ENCODE results near the gene MAVS. TPM values are rescaled to one million over a fixed set of nuclear protein-coding genes. Genes with fewer than 3 reads are reported as not detected.

The MAVS gene
- polyA plus RNA-seq (ENCODE audit: insufficient read length) = 26.0 TPM

DNA sequence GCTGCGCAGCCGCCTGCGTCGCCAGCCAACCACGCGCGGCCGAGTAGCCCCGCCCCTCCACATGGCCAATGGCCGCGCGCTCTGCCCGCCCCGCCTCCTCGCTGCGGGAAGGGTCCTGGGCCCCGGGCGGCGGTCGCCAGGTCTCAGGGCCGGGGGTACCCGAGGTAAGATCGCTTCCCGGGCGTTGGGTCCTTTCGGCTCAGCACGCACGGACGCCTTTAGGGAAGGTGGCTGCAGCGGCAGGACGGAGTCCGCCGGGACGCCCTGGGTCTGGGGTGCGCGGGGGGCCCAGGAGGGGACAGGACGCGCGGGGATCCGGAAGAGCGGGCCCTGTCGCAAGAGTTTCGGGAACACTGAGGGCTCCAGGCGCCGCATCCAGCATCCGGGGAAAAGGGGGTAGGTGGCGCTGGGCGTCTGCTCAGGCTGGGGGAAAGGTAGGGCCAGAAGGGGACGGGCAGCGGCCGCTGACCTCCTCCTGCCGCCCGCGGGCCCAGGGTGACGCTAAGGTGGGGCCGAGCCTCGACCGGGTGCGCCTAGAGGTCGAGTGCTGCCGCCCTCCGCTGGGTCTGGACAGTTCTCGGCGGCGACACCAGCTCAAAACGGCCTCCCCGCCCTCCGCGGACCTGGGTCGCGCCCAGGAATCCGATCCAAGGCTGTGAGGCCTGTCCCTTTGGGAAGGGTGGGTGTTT lies at the start of gene MAVS:
MAVS (plus strand) TSS at position 95 of the 689 bp plus-strand sequence. CDS start 7,791 bp downstream, outside the sequence.
- peak; percentile 90 for DNase-seq

- no peak for DNase-seq
Observed at GRCh38 chr20:3797226-3797545, 49.4 kb upstream of the MAVS start.

DNA sequence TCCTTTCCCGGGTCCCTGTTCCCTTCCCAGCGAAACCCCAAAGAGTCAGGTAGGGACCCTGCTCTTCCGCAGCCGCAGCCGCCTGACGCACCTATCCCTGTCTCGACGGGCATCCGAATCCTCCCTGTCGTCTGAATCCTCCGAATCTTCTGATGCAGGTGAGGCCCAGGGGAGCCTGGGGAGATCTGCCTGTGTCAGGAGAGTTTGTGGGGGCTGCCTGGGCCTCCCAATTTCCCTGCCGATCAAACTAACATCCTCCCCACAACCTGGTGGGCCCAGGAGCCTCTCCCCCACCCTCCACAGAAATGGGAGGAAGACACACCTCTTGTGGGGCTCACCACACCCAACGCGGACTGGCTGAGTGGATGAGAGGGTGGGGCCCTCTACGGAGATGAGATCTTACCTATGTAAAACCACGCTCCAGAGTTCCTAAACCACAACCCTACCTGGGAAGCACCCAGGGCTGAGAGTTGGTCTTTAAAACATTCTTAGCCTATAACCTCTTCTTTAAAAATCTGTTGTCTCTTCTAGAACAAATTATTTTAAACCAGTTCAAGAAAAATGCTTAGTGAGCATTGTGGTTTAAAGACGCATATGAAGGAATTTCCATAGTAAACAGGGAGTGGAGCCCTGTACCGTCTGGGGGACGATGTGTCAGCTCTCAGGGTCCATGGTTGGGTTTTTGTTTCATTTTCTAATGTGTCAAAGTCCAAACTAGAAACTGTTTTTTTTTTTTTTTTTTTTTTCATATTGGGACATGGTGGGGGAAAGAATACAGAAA lies 48.9 kb upstream of the MAVS start:
- DNase-seq = no peak

DNA sequence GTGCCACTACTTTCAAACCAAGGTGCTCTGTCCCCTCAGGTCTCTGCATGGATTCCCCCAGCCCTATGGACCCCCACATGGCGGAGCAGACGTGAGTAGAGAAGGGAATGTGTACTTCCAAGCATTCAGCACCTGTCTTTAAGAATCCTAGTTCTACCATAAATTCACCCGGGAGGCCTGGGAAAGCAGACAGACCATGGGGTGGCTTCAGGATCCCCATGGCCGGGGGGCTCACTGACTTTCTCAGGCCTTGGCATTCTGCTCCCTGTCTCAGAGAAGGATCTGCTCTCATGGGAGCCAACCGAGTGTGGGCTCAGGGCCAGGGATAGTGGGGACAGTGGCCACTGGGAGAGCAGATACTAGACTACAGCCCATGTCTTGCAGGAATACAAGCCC lies 48.3 kb upstream of the MAVS start:
- no peak for DNase-seq

DNA sequence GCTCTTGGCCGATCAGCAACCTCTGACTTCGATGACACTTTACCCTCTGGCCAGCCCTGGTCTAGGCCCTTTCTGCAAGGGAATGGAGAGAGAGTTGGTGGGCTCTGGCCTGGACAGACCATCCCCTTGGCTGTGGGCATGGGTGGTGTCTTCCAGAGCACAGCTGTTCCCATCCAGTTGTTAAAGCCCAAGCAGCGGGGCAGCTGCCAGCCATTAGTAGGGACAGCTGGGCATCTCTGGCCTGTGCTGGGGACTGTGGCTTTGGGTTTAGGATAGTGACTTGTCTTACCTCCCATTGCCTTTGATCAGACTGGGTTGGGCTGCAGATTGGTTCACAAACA lies 47.8 kb upstream of the MAVS start:
- no peak for DNase-seq

- DNase-seq = no peak
Observed at GRCh38 chr20:3800256-3800877, 46.3 kb upstream of the MAVS start.

DNA sequence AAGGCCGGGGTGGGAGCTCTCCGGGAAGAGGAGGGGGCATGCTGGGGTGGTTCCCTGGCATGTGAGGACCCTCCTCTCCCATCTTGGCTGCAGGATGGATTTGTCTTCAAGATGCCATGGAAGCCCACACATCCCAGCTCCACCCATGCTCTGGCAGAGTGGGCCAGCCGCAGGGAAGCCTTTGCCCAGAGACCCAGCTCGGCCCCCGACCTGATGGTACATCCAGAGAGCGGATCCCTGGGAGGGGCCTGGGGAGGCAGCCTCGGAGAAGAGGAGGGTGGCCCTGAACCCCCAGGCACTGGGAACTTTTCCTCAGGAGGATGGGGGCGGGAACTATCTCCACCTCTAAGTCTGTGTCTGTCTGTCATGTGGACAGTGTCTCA lies 45.8 kb upstream of the MAVS start:
- DNase-seq = no peak

DNA sequence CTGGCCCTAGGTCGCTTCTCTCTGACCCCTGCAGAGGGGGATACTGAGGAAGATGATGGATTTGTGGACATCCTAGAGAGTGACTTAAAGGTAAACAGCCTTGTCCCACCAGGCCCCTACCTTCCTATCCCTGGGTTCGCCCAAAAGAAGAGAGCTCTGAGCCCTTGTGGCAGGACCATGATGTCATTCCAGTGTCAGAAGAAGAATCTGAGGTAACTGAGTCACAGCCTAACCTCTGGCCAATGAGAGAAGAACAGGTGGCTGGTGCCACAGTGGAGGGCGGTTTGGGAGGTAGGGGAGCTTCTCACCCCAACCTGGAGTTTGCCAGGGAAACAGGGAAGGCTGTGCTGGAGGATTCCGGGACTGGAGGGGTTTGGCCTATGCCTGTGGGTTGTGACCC lies 45.3 kb upstream of the MAVS start:
- DNase-seq = no peak

DNA sequence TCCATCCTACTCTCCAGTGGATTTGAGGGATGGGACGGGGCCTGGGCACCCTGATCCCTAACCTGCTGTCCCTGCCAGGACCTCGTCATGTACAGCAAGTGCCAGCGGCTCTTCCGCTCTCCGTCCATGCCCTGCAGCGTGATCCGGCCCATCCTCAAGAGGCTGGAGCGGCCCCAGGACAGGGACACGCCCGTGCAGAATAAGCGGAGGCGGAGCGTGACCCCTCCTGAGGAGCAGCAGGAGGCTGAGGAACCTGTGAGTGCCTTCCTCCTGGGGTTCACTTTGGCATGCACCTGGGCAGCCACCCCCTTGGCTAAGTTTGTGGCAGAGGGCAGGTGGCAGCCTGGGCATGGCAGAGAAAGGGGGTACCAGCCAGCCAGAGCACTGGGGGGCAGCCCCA lies 44.8 kb upstream of the MAVS start:
- no peak for DNase-seq

DNA sequence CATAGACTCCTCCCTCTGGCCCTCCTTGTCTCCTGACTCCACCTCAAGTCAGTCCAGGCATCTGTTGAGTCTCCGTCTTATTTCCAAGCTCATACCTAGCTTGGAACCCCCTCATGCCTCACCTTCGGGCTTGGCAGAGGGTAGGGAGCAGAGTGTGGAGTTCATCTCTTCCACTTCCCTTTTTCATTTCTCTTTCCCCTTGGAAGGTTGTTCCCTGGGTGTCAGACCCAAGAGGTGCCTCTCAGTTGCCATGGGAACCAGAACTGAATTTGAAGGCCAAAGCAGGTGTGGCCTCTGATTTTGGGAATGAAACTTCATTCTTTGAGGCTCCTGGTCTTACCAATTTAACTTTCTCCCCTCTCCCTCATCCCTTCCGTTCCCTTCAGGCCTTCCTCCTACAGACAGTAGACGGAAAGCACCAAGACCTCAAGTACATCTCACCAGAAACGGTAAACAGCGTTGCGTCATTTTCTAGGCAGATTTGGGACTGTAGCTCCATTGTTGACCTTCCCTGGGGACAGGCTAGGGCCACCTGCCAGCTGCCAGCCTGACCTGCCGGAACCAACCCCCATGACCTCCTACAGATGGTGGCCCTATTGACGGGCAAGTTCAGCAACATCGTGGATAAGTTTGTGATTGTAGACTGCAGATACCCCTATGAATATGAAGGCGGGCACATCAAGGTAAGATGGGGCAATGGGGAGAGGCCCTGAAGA lies 44.0 kb upstream of the MAVS start:
- no peak for DNase-seq

DNA sequence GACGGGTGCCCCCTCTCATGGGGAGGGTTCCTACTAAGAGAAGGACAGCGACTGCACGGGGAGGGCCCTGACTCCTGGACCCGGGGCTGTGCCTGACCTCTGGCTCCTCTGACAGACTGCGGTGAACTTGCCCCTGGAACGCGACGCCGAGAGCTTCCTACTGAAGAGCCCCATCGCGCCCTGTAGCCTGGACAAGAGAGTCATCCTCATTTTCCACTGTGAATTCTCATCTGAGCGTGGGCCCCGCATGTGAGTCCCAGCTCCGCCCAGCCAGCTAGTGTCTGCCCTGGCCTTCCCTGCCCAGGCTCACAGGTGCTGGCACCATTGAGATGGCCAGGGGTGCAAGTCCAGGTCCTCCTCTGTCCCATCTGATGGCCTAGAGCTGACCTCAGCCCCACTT lies 43.3 kb upstream of the MAVS start:
- DNase-seq = no peak

- no peak for DNase-seq
Observed at GRCh38 chr20:3803854-3804253, 42.8 kb upstream of the MAVS start.

DNA sequence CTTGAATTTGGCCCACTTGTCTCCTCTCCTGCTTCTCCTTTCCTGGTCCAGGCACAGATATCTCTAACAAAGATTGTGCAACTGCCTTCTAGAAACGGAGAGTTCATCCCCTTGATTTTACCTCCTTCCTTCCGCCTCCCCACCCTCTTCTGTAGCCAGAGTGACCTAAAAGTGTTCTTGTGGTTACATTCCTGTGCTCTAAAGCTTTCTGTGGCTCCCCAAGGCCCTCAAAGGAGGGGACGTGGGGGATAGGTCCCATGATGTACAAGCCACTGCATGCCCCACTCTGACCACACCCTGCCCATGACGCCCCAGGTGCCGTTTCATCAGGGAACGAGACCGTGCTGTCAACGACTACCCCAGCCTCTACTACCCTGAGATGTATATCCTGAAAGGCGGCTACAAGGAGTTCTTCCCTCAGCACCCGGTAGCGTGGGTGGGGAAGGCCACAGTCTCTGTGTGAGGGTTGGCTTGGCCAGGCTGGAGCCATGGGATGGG lies 42.3 kb upstream of the MAVS start:
- no peak for DNase-seq

DNA sequence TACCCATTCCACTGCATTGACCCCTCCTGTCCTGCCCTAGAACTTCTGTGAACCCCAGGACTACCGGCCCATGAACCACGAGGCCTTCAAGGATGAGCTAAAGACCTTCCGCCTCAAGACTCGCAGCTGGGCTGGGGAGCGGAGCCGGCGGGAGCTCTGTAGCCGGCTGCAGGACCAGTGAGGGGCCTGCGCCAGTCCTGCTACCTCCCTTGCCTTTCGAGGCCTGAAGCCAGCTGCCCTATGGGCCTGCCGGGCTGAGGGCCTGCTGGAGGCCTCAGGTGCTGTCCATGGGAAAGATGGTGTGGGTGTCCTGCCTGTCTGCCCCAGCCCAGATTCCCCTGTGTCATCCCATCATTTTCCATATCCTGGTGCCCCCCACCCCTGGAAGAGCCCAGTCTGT lies 41.9 kb upstream of the MAVS start:
- no peak for DNase-seq

- no peak for DNase-seq
Observed at GRCh38 chr20:3808544-3808943, 38.1 kb upstream of the MAVS start.

DNA sequence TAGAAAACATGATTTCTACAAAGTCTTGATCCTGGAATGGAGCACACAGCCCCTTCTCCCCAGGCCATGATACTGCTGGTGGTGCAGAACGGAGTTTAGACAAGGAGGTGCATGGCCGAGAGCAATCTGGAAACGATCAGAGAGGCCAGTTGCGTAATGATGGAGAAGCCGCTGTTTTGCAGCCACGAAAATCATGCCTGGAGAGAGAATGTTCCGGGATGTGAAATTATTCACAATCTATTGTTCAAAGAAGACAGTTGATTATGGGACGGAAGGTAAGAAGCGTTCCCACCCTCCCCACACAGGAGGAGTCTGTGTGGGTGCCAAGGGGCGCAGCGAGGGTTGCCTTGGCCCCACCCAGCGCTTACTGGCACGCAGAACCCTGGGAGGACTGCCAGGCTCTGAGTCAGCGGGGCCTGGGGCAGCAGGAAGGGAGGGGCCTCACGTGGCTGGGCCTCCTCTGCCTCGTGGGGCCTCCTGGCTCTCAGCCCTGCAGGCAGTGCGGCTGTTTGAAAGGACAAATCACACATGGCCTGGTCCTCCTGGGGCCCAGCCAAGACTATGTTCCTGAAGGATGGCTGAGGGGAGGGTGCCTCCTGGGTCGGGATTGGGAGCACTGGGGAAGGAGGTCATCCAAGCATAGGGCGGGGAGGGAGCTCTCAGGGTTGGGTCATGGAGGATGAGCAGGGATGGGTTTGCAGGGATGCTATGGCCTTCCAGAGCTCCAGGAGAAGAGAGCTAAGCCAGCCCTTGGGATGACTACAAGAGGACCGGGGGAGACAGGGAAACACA lies 35.0 kb upstream of the MAVS start:
- peak; percentile 99 for DNase-seq

DNA sequence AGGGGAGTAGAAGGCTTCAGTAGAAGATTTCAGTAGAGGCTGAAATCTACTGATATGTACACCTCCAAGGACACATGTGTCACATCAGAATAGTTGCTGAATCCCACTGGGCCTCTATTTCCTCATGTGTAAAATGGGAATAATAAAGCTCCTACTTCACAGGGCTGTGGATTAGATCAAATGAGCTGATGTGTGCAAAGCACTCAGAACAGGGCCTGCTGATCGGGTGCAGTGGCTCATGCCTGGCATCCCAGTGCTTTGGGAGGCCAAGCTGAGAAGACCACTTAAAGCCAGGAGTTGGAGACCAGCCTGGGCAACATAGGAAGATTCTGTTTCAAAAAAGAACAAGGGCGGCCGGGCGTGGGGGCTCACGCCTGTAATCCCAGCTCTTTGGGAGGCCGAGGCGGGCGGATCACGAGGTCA lies 34.4 kb upstream of the MAVS start:
- DNase-seq = no peak

GRCh38 chr20:3812975-3813847 lies 33.4 kb upstream of the MAVS start:
- DNase-seq = no peak

DNA sequence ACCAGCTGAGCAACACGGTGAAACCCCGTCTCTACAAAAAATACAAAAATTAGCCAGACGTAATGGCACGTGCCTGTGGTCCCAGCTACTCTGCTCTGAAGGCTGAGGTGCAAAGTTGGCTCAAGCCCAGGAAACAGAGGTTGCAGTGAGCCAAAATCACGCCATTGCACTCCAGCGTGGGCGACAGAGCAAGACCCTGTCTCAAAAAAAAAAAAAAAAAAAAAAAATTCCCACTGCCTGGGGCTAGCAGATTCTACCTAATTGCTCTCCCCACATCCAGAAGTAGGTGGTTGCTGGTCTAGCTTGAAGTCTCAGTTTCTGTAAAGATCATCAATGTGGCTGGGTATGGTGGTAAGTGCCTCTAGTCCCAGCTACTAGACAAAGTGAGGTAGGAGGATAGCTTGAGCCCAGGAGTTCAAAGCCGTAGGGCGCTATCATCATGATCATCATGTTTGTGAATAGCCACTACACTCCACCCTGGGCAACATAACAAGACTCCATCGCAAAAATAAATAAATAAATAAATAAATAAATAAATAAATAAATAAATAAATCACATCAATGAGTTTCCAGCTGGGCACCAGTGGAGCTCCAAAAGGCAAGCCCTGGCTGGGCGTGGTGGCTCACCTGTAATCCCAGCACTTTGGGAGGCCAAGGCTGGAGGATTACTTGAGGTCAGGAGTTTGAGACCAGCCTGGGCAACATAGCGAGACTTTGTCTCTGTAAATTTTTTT lies 32.6 kb upstream of the MAVS start:
- no peak for DNase-seq

DNA sequence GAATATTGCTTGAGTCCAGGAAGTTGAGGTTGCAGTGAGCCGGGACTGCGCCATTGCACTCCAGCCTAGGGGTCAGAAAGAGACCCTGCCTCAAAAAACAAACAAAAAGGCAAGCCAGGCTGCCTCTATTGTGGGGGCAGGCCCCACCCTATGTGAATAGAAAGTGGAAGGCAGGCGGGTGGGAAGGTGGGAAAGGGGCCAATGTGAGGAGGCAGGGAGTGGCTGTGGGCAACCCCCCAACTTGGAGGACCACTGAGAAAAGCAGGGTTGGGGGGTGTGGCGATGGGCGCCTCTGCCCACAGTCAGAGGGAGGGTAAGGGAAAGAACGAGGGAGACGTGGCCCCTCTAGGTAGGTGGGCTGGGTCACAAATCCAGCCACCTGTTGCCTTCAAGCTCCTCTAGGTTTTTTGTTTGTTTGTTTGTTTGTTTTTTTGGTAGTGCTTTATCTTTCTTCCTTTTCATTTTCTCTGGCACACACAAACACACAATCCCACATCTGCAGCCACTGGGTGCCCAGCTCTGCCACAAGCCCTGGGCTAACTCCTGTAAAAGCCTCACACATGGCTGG lies 31.6 kb upstream of the MAVS start:
- no peak for DNase-seq
